HG03064 (cell line): ENCODE data around the gene GNA15.
"Not testable (repeated sequence)": the region's sequence is repeated elsewhere in the genome, so short reads cannot be mapped to it uniquely, and the experiment has no call there.

Experiments
- ATAC-seq: cut with Tn5 transposase; IDR thresholded peaks from one replicate; pipeline ENCODE4 v1.9.1; 2021; ENCODE audit warnings: low read depth; ENCODE audit not compliant: unreplicated experiment

Gene GNA15

DNA sequence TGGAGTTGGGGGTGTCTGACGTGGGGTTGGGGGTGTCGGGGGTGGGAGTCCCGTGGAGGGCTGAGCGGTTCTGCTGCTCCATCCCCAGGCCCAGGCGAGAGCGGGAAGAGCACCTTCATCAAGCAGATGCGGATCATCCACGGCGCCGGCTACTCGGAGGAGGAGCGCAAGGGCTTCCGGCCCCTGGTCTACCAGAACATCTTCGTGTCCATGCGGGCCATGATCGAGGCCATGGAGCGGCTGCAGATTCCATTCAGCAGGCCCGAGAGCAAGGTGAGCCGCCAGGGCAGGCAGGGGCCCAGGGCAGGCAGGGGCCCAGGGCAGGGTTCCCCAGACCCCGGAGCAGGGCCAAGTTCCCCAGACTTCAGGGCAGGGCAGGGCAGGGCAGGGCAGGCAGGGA lies 12.7 kb downstream of the GNA15 start:
- no peak for ATAC-seq

DNA sequence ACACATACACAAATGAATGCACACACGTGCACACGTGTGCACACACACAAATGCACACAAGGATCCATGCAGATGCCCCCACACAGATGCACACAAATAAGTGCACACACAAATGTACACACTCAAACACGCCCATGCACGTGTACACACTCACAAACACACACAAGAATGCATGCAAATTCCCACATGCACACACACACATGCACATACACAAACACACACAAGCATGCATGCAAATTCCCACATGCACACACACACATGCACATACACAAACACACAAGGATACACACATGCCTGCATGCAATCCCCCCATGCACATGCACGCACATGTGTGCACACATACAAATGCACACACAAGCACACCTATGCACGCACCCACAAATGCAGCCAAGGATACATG lies 13.3 kb downstream of the GNA15 start:
- ATAC-seq = no peak

DNA sequence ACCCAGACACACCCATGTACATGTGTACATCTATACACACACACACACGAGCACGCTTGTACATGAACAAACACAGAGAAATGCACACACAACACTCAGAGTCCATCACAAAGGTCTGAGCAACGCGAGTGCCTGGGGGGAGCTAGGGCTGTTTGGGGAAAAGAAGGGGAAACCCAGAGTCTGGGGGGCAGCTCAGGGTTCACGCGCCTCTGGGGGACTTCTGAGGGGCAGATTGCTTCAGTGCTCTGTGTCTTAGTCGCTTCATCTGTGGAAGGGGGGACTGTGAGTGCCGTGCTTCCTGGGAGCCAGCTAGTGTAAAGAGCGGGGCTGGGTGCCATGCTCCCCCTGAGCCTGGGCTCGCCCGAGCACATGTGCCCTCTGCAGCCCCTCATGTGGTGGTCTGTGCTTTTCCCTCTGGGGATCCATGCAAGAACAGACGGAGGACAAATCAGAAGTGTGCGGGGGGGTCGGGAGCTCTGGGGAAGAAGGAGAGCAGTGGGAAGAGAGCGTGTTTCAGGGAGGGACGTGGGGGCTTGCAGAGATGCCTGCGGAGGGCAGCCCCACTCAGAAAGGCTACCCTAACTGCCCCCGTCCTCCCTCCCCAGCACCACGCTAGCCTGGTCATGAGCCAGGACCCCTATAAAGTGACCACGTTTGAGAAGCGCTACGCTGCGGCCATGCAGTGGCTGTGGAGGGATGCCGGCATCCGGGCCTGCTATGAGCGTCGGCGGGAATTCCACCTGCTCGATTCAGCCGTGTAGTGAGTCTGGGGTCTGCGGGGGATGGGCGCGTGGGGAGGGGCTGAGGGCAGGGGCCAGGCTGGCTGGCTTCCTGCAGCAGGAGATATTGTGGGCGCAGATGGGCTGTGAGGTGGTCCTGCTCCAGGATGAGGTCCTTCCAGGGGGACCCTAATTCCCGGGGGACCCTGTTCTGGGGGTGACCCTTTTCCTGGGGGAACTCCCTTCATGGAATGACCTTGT lies 14.0 kb downstream of the GNA15 start:
- no peak for ATAC-seq

DNA sequence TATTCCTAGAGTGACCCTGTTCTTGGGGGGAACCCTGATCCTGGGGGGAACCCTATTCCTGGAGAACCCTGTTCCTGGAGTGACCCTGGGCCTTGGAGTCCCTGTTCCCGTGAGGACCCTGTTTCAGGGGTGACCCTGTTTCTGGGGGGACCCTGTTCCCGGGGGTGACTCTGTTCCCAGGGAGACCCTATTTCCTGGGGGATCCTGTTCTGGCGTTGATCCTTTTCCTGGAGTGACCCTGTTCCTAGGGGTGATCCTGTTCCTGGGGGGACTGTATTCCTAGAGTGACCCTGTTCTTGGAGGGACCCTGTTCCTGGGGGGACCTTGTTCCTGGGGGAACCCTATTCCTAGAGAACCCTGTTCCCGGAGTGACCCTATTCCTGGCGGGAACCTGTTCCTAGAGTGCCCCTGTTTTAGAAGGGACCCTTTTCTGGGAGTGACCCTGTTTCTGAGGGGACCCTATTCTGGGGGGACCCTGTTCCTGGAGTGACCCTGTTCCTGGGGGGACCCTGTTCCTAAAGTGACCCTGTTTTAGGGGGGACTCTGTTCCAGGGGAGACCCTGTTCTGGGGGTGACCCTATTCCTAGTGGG lies 15.0 kb downstream of the GNA15 start:
- ATAC-seq = no peak

DNA sequence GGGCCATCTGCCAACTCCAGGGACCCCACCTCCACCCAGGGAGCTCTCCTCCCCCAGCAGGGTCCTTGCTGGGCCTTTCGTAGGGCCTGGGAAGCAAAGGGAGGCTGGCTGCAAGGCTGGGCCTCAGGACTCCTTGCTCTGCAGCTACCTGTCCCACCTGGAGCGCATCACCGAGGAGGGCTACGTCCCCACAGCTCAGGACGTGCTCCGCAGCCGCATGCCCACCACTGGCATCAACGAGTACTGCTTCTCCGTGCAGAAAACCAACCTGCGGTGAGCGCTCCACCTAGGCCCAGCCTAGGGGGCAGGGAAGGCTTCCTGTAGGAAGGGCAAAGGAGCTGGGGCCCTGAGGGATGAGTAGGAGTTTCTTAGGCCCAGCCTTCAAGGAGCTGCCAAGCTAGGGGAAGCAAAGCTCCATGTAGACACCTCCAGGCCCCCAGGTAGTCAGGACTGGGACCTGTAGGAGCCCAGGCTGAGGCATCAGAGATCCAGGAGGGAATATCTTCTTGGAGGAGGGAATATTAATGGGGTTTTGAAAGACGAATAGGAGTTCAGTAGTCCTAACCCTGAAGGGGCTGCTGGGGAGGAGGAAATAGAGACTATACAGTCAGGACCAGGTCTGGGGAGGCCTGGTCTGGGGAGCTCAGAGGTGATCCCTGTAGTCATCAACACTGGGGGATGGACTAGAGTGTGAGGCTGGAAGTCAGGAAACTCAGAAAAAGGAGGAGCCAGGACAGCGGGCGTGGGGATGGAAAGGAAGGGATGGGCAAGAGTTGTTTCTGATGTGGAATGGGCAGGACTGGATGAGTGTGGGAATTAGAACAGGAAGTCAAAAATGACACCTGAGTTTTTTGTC lies 16.0 kb downstream of the GNA15 start:
- ATAC-seq = no peak

DNA sequence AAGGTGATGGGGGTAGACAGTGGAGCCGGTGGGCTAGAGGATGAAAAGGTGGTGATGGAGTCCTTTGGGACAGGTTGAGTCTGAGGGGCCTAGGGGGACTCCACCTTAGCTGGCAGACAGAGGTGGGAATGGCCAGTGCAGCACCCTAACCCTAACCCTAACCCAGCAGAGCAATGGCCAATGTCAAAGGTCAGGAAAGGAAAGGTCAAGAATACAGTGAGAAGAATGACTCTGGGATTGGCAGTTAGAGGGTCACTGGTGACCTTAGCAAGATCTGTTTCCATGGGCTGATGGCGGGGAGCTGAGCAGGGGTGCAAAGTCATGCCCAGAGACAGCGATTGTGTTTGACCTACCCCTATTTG lies 16.6 kb downstream of the GNA15 start:
- no peak for ATAC-seq

DNA sequence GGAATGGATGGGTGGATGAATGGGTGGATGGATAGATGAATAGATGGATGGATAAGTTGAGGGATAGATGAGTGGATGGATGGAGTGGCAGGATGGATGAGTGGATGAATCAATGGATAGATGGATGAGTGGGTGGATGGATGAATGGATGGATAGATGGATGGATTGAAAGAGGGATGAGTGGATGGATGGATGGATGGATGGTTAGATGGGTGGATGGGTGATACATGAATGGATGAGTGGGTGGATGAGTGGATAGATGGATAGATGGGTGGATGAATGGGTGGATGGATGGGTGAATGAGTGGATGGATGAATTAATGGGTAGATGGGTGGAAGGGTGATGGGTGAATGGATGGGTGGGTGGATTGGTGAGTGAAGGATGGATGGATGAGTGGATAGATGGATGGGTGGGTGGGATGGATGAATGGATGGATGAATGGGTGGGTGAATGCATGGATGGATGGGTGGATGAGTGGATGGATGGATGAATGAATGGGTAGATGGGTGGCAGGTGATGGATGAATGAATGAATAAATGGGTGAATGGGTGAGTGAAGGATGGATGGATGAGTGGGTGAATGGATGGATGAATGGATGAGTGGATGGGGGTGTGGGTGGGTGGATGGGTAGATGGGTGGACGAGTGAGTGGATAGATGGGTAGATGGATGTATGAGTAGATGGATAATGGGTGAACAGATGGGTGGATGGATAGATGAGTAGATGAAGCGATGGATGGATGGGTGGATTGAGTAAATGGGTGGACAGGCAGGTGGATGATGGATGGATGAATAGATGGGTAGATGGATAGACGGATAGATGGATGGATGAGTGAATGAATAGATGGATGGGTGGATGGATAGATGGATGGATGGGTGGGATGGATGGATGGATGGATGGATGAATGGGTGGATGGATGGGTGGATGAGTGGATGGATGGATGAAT lies 17.7 kb downstream of the GNA15 start:
- no peak for ATAC-seq

DNA sequence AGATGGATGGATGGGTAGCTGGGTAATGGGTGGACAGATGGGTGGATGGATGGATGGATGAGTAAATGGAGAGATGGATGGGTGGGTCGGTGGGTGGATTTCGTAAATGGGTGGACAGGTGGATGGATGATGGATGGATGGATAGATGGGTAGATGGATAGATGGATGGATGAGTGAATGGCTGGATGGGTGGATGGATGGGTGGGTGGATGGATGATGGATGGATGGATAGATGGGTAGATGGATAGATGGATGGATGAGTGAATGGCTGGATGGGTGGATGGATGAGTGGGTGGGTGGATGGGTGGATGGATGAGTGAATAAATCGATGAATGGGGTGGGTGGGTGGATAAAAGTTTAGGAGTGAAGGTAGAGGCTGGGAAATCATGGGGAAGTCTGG lies 18.6 kb downstream of the GNA15 start:
- ATAC-seq = not testable (repeated sequence)

DNA sequence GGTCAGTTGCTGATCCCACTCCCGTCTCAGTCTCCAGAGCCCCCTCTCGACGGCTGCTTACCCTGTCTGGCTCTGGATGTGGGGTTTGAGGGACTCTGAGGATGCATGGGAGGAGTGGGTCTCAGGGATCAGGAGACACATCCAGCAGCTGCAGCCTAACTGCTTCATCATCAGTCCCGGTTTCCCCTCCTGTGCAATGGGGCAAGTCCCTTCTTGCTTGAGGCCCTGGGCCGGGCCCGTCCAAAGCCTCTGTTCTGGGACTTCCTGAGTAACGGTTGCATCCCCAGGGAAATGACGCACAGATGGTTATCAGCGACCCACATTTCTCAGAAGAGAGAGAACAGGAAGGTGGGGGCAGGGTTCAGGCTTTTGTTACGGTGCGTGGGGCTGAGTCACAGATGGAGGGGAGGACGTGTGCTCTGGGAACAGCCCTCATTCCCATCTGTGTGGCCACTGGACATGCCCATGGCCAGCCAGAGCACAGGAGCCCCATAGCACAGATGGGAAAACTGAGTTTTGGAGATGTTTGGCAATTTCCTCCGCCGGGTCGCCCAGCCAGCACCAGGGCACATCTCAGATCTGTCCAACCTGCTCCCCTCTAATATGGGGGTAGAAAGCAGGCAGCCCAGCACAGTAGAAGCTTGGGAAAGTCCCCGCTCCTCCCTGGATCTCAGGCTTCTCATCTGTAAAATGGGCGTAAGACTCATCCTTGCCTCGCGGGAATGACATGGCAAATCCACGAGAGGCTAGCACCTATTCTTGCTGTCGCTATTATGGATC lies 19.3 kb downstream of the GNA15 start:
- ATAC-seq = no peak

DNA sequence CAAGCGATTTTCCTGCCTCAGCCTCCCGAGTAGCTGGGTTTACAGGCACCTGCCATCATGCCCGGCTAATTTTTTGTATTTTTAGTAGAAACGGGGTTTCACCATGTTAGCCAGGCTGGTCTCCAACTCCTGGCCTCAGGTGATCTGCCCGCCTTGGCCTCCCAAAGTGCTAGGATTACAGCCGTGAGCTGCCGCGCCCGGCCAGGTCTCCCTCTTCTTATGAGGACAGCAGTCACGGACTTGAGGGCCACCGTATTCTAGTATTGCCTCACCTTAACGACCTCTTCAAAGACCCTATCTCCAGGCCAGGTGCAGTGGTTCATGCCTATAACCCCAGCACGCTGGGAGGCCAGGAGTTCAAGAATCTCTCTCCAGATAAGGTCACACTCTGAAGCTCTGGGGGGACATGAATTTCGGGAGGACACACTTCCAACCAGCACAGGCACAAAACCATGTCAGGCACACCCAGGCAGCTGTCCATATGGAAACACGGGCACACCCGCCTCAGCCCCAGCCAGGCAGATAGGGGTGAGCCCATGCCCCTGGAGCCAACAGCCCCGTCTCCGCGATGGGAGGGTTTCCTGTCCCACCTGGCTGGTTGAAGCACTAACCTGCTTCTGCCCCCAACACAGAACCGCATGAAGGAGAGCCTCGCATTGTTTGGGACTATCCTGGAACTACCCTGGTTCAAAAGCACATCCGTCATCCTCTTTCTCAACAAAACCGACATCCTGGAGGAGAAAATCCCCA lies 21.4 kb downstream of the GNA15 start:
- no peak for ATAC-seq

DNA sequence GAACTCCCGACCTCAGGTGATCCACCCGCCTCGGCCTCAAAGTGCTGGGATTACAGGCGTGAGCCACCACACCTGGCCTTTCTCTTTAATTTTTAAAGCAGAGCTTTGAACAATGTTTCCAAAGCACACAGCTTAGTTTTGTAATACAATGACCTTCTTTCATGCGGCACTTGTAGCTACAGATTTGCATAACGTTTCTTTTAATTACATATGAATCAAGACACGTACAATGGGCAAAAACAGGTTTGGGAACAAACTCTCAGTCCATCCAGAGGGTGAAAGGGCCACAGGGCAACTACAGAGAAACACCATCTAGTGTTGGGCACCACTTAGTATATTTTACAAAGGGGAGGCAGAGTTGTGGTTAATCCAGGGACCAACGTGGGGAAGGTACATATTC lies 23.7 kb downstream of the GNA15 start:
- no peak for ATAC-seq

DNA sequence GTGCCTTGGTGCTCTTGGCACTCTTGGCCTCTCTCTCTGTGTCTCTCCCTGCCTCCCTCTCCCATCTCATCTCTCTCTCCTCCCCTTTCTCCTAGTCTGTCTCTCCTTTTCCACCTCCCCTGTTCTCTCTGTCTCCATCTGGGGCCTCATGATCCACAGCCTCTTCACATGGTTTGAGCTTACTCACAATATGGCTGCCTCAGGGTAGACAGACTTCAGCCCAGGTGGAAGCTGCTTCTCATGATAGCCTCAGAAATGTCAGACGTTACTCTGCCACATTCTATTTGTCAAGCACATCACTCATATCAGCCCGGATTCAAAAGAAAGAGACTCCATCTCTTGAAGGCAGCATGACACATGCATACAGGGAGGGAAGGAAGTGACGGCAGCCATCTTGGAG lies 24.4 kb downstream of the GNA15 start:
- no peak for ATAC-seq

DNA sequence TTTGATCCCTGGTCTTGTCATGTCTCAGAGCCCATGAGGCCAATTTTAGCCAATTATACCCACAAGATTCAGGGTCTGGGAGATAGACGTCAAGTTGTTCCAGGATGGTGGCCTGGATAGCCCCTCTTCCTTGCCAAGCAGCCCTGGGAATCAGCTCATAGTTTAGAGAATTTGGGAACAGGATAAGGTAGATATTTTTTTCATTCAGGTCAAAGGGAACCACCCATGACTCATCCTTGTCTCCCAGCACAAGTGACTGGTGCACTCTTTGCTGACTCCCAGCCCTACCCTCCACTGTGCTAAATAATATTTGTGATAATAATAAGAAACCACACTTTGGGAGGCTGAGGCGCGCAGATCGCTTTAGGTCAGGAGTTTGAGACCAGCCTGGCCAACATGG lies 25.6 kb downstream of the GNA15 start:
- no peak for ATAC-seq

DNA sequence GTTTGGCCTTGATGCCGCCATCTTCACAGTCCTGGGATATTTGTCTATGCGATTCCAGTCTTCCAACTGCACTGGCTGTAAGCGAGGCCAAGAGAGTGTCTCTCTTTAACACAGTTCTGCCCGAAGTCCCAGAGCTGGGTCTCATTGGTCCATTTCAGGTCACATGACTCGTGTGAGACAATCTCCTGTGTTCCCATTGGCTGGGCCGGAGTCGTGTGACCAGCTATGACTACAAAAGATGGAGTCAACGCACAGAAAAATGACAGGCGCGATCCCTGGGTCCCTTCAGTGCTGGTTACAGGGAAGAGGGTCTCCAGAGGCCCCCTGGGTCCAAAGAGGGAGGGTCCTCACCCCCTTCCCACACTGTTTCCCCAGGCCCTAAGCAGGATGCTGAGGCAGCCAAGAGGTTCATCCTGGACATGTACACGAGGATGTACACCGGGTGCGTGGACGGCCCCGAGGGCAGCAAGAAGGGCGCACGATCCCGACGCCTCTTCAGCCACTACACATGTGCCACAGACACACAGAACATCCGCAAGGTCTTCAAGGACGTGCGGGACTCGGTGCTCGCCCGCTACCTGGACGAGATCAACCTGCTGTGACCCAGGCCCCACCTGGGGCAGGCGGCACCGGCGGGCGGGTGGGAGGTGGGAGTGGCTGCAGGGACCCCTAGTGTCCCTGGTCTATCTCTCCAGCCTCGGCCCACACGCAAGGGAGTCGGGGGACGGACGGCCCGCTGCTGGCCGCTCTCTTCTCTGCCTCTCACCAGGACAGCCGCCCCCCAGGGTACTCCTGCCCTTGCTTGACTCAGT lies 26.8 kb downstream of the GNA15 start:
- no peak for ATAC-seq

DNA sequence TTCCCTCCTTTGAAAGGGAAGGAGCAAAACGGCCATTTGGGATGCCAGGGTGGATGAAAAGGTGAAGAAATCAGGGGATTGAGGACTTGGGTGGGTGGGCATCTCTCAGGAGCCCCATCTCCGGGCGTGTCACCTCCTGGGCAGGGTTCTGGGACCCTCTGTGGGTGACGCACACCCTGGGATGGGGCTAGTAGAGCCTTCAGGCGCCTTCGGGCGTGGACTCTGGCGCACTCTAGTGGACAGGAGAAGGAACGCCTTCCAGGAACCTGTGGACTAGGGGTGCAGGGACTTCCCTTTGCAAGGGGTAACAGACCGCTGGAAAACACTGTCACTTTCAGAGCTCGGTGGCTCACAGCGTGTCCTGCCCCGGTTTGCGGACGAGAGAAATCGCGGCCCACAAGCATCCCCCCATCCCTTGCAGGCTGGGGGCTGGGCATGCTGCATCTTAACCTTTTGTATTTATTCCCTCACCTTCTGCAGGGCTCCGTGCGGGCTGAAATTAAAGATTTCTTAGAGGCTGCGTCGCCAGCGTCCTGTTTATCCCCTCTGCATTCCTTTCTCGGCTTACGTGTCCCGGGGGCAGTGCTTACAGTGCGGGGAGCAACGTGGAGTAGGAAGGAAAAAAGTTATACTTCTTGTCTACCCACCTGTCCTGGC lies 27.5 kb downstream of the GNA15 start:
- no peak for ATAC-seq

DNA sequence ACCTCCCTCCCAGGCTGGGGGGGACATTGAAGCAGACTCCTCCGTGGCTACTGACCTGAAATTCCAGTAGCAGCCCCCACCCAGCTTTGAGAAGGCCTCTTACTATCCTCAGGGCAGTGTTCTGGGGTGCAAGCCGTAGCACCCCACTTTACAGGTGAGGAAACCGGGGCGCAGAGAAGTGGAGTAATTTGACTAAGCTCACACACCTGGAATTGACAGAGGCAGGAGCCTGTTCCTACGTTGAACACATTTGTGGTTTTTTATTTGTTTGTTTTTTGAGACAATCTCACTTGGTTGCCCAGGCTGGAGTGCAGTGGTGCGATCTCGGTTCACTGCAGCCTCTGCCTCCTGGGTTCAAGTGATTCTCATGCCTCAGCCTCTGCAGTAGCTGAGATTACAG lies 28.1 kb downstream of the GNA15 start:
- ATAC-seq = no peak

DNA sequence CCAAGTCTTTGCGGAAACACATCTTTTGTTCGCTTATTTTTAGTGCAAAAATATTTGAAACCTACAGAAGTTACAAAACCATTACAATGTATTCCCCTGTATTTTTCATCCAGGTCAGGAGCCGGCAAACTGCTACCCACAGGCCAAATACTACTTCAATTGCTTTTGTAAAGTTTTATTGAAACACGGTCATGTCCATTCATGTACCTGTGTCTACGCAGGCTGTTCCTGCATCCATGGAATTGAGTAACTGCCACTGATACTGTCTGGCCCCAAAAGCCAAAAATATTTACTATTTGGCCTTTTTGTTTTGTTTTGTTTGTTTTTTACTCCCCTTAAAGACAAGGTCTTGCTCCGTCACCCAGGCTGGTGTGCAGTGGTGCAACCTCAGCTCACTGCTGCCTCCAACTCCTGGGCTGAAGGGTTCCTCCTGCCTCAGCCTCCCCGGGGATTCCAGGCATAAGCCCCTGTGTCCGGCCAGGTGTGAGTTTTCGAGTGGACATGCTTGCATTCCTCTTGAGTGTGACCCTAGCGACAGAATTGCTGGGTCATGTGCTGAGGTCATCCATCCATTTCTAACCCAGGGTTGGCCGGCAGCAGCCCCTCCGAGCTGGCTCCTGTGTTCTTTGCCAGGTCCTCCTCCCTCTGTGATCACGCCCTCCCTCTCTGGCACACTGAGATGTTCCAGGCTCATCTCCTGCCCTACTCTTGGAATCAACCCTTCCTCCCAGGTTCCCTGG lies 31.9 kb downstream of the GNA15 start:
- no peak for ATAC-seq
